Stimulated activated naive CD8-positive, alpha-beta T cell treated with anti-CD3 and anti-CD28 coated beads, Interleukin-15, amount 100 ng/mL, for 72 hours (primary cell): ENCODE measurements around the gene ACVR1.

ENCODE experiments used
- ATAC-seq: fragments of 150-1000 bp; cut with Tn5 transposase; 2 replicates; pipeline ENCODE4 v1.10.0; 2021; ENCODE audit warnings: mild to moderate bottlenecking, moderate library complexity
- DNase-seq, 2 donors: peaks; one replicate each; pipeline ENCODE4 v3.0.0; 2021 to 2022
- H3K27ac Mint-ChIP-seq, 2 donors: one replicate each; pipeline ENCODE4 v1.8.0; 2022; ENCODE audit warnings: mild to moderate bottlenecking in 2 of 2, mixed read lengths in 2 of 2, moderate library complexity in 2 of 2
- H3K27me3 Mint-ChIP-seq: one replicate; pipeline ENCODE4 v1.8.0; 2022; ENCODE audit warnings: mixed read lengths
- H3K4me1 Mint-ChIP-seq: one replicate; pipeline ENCODE4 v1.8.0; 2022; ENCODE audit warnings: mild to moderate bottlenecking, mixed read lengths
- H3K4me3 Mint-ChIP-seq, 2 donors: one replicate each; pipeline ENCODE4 v1.8.0; 2022; ENCODE audit warnings: mild to moderate bottlenecking in 2 of 2, mixed read lengths in 2 of 2, moderate library complexity in 1 of 2
- H3K9me3 Mint-ChIP-seq, 2 donors: one replicate each; pipeline ENCODE4 v1.8.0; 2022; ENCODE audit warnings: mixed read lengths in 2 of 2

The ACVR1 gene

DNA sequence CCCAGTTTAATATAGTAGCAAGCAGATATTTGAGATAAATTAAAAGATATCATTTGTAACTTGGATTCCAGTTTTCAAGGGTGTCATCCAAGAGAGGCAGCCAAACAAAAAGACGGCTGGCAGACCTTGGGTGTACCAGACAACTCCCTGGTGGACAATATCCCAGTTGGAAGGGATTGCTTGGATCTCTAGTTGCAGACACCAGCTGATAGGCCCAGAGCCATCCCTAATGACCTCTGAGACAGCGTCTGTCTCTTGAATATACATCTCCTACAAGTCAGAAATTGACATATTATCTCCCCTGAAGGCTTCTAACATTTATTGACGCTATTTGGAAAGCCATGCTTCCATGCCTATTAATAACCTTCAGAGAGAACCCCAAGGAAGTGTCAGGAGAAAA lies 67.7 kb downstream of the ACVR1 start:
- DNase-seq: no peak
- Mint-ChIP-seq H3K9me3 (no peaks in the 10 kb centered on the region), H3K4me3 (no peak overlapping the region), H3K27ac (no peak overlapping the region), H3K4me1 (peaks cover 16% of the 10 kb centered on the region), H3K27me3 (no peaks in the 10 kb centered on the region)
- ATAC-seq: no peak

DNA sequence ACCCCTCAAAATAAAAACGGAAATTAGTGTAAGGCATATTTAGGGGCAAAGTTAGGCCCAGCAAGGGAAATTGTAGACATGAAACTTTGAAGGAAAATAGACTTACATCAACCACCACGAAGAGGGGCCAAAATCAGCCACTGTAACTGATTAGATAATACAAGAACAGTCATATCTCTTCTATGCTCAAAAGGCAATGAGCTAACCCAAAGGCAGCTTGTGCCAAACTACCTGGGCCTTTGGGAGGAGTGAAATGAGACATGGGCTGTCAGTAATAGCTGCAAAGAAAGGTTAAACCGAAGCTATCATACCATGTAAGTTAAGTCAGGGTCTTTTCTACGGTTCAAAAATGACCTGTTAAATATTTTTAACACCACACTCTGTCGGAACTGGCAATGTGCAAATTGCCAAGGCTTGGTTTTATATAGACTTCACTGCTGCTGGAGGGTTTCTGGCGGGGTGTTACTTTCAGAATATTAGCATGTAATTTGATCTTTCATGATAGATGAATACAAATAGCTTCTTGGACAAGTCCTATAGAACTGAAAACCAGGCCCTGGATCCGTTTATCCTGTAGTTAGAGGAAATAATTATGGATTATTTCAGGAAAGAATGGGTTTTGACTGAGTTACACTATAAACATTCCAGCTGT lies 69.6 kb downstream of the ACVR1 start:
- ATAC-seq (no peak), DNase-seq (no peak)
- peaks cover 12% of the 10 kb centered on the region for H3K4me1 Mint-ChIP-seq
- no peak overlapping the region for H3K27ac Mint-ChIP-seq
- H3K27me3 Mint-ChIP-seq: no peaks in the 10 kb centered on the region
- H3K4me3 Mint-ChIP-seq: no peak overlapping the region
- H3K9me3 Mint-ChIP-seq: no peaks in the 10 kb centered on the region

DNA sequence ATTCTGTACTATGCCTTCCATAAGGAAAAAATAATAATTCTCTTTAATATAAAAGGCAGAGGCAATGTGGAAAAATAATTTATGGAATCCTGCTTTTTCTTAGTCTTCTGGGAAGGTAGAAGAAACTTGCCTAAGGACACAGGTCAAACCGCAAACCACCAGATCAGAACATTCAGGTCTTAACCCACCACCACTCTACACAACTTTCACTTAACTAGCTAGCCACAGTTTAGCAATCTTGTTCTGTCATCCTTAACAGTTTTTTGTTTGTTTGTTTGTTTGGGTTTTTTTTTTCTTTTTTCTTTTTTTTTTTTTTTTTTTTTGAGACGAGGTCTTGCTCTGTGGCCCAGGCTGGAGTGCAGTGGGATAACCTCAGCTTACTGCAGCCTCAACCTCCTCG lies 70.6 kb downstream of the ACVR1 start:
- peak overlapping the region in 1 of 2 donors; percentile 23 for H3K27ac Mint-ChIP-seq
- no peaks in the 10 kb centered on the region for H3K9me3 Mint-ChIP-seq
- no peak for DNase-seq
- no peak overlapping the region for H3K4me3 Mint-ChIP-seq
- peaks cover 2% of the 10 kb centered on the region for H3K4me1 Mint-ChIP-seq
- ATAC-seq: no peak
- H3K27me3 Mint-ChIP-seq: no peaks in the 10 kb centered on the region

DNA sequence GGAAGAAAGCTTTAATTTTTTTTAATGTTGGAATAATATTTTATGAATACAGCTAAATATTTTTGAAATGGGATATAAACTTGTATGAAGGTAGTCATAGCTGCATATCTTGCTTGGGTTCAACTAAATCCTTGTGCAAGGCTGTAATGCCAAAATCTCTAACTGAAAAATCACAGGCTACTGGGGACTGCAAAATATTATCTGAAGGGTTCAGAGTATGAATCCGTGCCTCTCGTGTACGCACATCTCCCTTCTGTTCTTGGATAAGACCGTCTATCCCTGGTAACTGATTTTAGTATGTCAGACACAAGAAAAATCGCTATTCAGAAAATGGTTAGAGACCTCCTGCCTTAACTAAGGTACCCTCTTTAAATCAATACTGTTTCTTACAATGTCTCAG lies 71.8 kb downstream of the ACVR1 start:
- H3K9me3 Mint-ChIP-seq: no peaks in the 10 kb centered on the region
- H3K4me1 Mint-ChIP-seq: no peaks in the 10 kb centered on the region

DNA sequence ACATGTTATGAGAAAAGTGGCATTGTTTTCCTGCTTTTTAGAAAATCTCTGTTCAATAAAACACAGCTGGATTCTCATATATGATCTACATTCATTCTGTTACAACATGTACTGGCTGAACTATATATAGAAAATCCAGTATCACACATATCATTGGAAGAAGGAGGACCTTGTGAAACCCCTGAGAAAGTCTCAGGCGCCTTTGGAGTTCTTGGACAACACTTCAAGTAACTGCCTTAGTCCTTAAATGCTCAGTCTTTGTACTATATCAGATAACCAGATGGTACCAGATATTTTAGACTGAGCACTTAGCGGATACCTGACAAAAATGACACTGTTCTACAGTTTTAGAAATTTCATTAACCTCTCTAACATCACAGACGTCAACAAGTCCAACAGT lies 72.2 kb downstream of the ACVR1 start:
- Mint-ChIP-seq H3K4me1 (no peaks in the 10 kb centered on the region), H3K9me3 (no peaks in the 10 kb centered on the region), H3K4me3 (no peak overlapping the region), H3K27me3 (no peaks in the 10 kb centered on the region), H3K27ac (no peak overlapping the region)
- ATAC-seq (no peak), DNase-seq (no peak)

More for the DNA sequence above, 71.8 kb downstream of the ACVR1 start:
- Mint-ChIP-seq H3K27ac (no peak overlapping the region), H3K4me3 (no peak overlapping the region), H3K27me3 (no peaks in the 10 kb centered on the region)
- DNase-seq (no peak), ATAC-seq (no peak)

DNA sequence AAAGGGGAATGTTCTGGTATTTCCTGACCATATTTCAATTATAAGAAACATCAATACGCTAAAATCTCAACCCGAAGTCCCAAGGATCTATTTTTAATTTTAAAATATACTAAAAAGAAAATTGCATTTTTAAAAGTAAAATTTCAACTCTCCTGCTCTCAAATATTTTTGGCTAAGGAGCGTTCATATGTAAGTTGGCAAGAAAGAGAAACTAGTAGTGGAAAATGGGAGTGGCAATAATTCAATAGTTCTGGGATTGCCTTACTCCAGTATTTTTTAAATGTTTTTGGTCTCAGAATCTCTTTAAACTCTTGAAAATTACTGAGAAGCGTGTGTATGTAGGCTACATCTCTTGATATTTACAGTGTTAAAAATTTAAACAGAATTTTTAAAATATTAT lies 72.7 kb downstream of the ACVR1 start:
- Mint-ChIP-seq H3K27me3 (no peaks in the 10 kb centered on the region), H3K4me1 (no peaks in the 10 kb centered on the region), H3K4me3 (no peak overlapping the region), H3K27ac (no peak overlapping the region), H3K9me3 (no peaks in the 10 kb centered on the region)
- DNase-seq (no peak), ATAC-seq (no peak)

DNA sequence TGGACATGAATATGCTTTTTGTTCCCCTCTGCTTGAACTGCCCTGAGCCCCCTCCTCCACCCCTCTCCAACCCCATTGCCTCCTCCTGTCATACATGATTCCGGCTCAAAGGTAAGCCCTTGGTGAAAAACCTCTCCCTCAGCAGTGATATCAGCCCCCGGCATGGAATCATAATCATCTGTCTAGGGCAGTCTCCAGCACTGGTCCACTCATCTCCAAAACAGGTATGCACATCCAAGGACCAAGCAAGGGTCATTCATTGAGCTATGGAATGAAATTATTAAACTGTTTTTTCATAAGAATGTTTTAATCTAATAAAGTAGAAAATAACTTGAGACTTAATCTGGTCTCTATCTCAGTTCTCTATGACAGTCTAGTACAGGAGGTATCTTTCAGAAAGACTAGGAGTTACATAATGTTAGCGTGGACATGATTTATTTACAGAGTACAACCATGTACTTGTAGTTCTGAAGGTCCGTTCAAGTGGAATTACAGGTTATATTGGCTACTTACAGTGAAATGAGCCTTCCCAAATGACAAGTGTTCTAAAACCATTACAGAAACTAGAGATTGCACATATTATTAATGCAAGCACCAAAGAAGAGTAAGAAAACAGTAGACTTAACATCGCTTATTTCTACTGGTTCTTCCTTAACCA lies 75.2 kb downstream of the ACVR1 start:
- no peak overlapping the region for H3K27ac Mint-ChIP-seq
- no peaks in the 10 kb centered on the region for H3K27me3 Mint-ChIP-seq
- H3K4me3 Mint-ChIP-seq: no peak overlapping the region
- no peaks in the 10 kb centered on the region for H3K9me3 Mint-ChIP-seq
- ATAC-seq (no peak), DNase-seq (no peak)
- no peaks in the 10 kb centered on the region for H3K4me1 Mint-ChIP-seq

DNA sequence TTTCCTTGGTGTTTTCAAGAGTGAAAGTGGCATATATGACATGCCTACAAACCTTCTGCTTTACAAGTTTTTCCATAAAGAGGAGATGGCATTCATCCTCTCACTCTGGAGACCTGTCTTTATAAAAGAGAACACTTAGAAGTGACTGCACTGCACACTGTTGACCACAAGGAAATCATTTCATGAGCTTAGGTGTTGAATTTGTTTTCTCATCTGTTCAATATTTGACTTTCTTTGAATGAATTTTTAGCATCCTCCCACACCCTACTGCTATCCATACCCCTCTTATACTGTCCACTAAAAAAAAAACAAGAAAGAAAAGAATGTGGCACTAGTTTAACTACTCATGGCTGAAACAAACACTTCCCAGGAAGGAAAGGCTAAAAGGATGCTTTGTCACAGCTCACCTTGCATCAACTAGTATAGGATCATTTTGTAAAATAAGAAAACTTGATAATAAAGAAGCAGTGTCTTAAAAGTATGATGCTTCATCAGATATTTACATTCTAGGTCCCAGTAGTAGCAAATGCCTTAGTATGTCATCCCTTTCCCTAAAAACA lies 83.0 kb downstream of the ACVR1 start:
- H3K27me3 Mint-ChIP-seq: no peaks in the 10 kb centered on the region
- H3K4me1 Mint-ChIP-seq: peaks cover 17% of the 10 kb centered on the region
- DNase-seq: no peak
- no peak for ATAC-seq
- H3K27ac Mint-ChIP-seq: no peak overlapping the region
- H3K9me3 Mint-ChIP-seq: no peaks in the 10 kb centered on the region
- no peak overlapping the region for H3K4me3 Mint-ChIP-seq

DNA sequence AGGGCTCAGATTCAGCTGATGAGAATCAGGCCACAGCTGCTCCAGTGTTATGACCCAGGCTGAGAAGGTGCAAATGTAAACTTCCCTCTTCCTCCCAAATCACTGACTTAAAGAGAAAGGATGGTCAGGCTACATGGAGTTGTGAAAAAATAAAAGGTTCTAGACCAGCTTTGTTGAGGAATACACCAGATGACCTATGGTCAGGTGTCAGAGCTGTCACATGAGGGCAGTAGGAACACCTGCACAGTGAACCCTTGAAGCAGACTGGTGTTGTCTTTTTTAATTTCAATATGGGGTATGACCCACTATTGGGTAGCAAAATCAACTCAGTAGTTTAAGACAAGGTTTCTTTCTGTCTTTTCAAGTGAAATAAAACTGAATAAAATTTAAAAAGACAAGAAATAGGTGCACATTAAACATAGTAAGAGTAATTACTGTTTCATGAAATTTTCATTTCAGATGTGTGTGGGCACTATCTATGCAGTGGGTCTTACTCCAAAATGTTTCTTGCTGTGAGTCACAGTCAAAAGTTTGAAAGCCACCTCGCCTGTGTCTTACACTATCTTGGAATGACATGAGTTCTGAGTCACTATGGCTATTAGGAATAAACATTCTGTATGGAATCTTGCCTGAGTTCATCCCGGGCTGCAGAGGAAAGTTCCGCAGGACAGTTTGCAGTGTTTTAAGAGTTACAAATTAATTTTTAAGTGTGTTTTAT lies 83.6 kb downstream of the ACVR1 start:
- H3K9me3 Mint-ChIP-seq: no peaks in the 10 kb centered on the region
- no peak overlapping the region for H3K4me3 Mint-ChIP-seq
- no peak overlapping the region for H3K27ac Mint-ChIP-seq
- DNase-seq (no peak), ATAC-seq (no peak)
- no peaks in the 10 kb centered on the region for H3K27me3 Mint-ChIP-seq
- peaks cover 24% of the 10 kb centered on the region for H3K4me1 Mint-ChIP-seq

DNA sequence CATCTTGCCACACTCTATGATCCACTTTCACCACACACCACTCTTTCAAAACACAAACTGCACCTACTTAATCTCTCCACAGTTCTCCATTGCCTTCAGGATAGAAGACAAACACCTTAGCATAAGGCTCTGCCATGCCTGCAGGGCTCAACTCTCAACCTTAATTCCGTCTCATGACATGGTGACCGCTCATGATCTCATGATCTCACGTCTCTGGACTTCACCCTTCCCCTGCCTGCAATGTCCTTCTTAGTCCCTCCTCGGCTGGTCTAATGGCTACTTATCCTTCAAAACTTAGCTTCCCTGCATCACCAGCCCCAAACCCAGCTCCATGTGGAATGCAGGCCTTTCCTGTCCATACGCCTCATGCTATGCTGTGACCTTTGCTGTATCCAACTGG lies 85.3 kb downstream of the ACVR1 start:
- Mint-ChIP-seq H3K27me3 (no peaks in the 10 kb centered on the region), H3K27ac (no peak overlapping the region), H3K9me3 (no peaks in the 10 kb centered on the region), H3K4me3 (no peak overlapping the region), H3K4me1 (peaks cover 24% of the 10 kb centered on the region)
- ATAC-seq (no peak), DNase-seq (no peak)

DNA sequence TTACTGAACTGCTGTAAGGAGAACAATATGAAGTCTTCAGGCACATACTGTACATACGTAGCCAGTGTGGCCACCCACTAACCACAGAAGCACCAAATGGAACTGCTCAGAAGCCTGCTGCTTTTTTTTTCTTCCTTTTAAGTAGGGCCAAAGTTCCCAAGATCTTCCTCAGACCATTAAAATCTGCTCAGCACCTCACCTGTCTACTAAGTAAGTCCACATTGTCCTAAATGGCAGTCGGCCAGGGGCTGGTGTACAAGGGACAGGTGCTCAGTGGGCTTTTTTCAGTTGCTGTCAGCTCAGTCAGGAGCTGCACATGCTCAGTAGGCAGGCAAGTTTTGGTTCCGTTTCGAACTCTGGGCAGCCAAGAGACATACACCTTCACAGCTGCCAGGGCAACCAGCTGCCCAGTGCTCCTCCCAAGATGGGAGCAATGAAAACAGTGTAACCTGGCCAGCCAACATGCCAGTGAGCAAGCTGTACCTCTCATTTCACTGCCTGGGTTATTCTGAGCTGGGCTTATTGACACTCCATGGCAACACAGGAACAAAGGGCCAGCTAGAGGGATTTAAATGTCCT lies 86.1 kb downstream of the ACVR1 start:
- no peak overlapping the region for H3K4me3 Mint-ChIP-seq
- H3K27me3 Mint-ChIP-seq: no peaks in the 10 kb centered on the region
- H3K27ac Mint-ChIP-seq: no peak overlapping the region
- DNase-seq: no peak
- peak; percentile 64 for ATAC-seq
- H3K4me1 Mint-ChIP-seq: peaks cover 24% of the 10 kb centered on the region
- no peaks in the 10 kb centered on the region for H3K9me3 Mint-ChIP-seq

DNA sequence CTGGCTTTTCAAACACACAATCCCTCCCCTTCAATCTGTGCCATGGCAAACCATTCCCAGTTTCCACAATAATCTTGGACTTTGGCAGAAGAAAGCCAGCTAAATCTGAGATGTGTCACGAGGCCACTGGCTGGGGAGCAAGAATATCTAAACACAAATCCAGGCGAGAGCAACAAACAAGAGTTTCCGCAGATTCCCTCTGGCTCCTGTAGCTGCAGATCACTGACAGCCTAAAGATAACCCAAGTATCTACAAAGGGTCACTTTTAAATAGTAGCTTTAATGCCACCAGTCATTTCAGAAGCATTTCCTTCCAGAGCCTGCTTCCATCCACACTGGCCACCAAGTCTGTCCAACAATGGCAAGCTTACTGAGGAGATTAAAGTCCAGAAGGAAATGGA lies 86.9 kb downstream of the ACVR1 start:
- peaks cover 30% of the 10 kb centered on the region for H3K4me1 Mint-ChIP-seq
- H3K4me3 Mint-ChIP-seq: no peak overlapping the region
- H3K27ac Mint-ChIP-seq: peak overlapping the region; percentile 22 to 23
- no peaks in the 10 kb centered on the region for H3K9me3 Mint-ChIP-seq
- H3K27me3 Mint-ChIP-seq: no peaks in the 10 kb centered on the region
- ATAC-seq (no peak), DNase-seq (no peak)

DNA sequence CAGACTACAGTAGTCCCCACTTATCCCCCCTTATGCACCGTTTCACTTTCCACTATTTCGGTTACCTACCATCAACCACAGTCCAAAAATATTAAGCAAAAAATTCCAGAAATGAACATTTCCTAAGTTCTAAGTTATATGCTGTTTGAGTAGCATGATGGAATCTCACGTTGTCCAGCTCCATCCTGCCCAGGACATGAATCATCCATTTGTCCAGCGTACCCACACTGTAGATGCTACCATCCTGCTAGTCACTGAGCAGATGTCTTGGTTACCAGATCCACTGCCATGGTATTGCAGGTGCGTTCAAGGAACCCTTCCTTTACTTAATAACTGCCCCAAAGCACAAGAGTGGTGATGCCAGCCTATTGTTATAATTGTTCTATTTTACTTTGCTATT lies 87.9 kb downstream of the ACVR1 start:
- Mint-ChIP-seq H3K9me3 (no peaks in the 10 kb centered on the region), H3K27ac (no peak overlapping the region), H3K27me3 (no peaks in the 10 kb centered on the region), H3K4me1 (peaks cover 38% of the 10 kb centered on the region), H3K4me3 (no peak overlapping the region)
- ATAC-seq (no peak), DNase-seq (no peak)

DNA sequence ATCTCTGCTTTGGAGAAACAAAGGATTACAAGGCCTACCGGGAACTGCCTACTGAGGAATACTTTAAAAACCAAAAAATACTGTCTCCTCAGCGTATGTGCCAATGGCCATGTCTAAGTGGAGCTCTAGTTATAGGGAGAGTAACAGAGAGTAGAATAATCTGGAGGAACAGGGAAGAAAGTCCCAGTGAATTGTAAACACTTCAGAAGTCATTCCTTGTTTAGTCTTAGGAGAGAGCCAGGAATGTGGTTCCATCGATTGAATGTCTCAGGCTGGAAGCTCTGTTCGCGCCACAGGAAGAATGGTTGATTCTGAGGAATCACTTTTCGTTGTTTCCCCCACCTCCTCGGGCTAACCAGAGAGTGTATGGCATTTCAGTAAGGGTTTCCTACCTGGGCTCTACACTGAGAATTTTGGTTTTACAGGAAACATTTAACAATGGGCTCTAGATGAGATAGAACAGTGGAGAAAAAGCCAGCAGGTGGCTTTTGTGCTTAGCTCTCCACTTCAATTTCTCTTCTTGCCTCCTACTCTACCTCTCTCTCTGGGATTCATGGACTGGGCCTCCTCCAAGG lies 88.7 kb downstream of the ACVR1 start:
- ATAC-seq (no peak), DNase-seq (no peak)
- Mint-ChIP-seq H3K4me3 (no peak overlapping the region), H3K4me1 (peaks cover 43% of the 10 kb centered on the region), H3K27me3 (no peaks in the 10 kb centered on the region), H3K27ac (peak overlapping the region in 1 of 2 donors; percentile 67), H3K9me3 (no peaks in the 10 kb centered on the region)

DNA sequence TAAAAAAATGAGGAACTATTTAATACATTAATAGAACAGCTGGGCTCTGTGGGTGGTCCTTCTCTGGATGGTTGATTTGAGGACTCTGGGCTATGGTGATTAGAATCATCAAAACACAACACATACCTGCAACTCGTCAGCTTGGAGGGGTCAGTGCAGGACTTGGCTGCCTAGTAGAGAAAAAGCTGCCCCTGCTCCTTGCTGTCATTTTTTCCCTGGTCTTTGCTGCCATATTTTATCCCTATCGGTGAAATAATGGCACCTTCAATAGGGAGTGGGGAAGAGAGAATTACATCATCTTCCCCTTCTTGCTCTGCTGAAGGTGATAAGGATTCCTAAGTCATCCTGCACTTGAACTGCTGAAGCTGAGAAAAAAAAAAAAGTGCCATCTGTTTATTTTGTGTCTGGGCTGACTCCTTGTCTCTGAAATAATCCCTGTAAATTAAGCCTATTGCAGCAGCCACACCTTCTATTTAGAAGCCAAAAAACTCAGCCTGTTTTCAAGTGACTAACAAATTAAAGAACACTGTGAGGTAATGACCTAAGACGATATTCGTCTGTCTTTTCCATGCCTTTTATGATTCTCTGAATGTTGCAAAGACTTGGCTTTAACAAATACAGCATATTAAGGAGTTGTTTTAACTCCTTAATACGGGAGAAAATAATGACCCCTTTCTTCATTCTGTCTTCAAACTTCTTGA lies 89.3 kb downstream of the ACVR1 start:
- Mint-ChIP-seq H3K4me3 (no peak overlapping the region), H3K27ac (no peak overlapping the region), H3K27me3 (no peaks in the 10 kb centered on the region), H3K4me1 (peaks cover 49% of the 10 kb centered on the region), H3K9me3 (no peaks in the 10 kb centered on the region)
- DNase-seq (no peak), ATAC-seq (no peak)
